ENCODE measurements around the gene NDUFS1.
A peak's percentile ranks its signal among the peaks of the same experiment; 100 is the strongest.
"Not testable (repeated sequence)": the region's sequence is repeated elsewhere in the genome, so short reads cannot be mapped to it uniquely, and the experiment has no call there.

Gene NDUFS1

DNA sequence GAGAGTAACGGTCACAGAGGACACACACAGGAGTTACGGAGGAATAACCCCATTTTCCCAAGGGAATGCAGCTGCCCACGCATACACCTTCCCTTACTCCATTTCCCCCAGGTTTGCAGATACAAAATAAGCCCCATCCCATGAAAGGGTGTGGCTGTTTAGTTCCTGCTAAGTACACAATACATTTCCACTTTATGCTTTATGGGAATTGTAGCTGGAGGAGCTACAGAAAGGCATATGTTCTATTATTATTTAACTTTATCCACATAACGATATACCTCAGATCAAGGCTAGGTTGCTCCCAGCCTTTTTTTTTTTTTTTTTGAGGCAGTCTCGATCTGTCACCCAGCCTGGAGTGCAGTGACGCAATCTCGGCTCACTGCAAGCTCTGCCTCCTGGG is 50.5 kb downstream of the NDUFS1 start:
- in situ Hi-C loops (cut with HindIII; ENCODE audit: low pct_unique_long_range_greater_than_20kb, low sequenced_read_pairs): no loop called here
- DNase-seq (ENCODE audit: low read depth in 1 of 2, low spot score in 1 of 2): no peak
- no peak for TF ChIP-seq JUND (IDR thresholded peaks at IDR 0.05; ENCODE audit: low read depth)

DNA sequence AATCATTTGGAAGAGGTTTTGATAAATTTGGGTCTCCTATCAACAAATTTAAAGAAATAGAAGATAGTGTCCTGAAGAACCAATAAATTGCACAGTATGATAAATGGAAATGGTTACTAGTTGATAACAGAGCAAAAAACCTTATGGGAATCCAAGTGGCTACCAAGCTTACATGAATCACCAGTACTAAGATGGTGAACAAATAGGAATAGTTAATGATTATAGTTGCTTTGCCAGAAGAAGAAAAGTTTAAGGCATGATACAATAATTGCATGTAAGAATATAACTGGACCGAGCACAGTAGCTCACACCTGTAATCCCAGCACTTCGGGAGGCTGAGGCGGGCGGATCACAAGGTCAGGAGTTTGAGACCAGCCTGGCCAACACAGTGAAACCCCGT is 53.7 kb downstream of the NDUFS1 start:
- in situ Hi-C loops (cut with HindIII; ENCODE audit: low pct_unique_long_range_greater_than_20kb, low sequenced_read_pairs): no loop called here

DNA sequence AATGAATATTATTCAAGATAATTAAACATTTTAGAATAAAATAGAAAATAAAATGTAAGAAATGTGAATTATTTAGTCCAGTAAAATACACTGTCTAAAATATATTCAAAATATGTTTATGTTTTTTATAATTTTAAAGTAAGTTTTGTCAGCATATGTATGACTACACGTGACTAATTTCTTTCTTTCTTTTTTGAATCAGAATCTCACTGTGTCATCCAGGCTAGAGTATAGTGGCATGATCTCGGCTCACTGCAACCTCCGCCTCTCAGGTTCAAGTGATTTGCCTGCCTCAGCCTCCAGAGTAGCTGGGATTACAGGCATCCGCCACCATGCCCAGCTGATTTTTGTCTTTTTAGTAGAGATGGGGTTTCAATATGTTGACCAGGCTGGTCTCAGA is 54.2 kb downstream of the NDUFS1 start:
- no peak for DNase-seq (ENCODE audit: low read depth in 1 of 2, low spot score in 1 of 2)
- in situ Hi-C loops (cut with HindIII; ENCODE audit: low pct_unique_long_range_greater_than_20kb, low sequenced_read_pairs): no loop called here
- no peak for TF ChIP-seq JUND (IDR thresholded peaks at IDR 0.05; ENCODE audit: low read depth)

More for the DNA sequence above, 53.7 kb downstream of the NDUFS1 start:
- no peak for TF ChIP-seq JUND (IDR thresholded peaks at IDR 0.05; ENCODE audit: low read depth)
- DNase-seq (ENCODE audit: low read depth in 1 of 2, low spot score in 1 of 2): no peak

DNA sequence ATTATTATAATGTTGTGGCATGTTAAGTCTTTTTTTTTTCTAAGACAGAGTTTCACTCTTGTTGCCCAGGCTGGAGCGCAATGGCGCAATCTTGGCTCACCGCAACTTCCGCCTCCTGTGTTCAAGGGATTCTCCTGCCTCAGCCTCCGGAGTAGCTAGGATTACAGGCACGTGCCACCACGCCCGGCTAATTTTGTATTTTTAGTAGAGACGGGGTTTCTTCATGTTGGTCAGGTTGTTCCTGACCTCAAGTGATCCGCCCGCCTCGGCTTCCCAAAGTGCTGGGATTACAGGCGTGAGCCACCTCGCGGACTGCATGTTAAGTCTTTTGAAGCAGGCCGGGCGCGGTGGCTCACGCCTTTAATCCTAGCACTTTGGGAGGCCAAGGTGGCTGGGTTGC is 60.4 kb downstream of the NDUFS1 start:
- in situ Hi-C loops (cut with HindIII; ENCODE audit: low pct_unique_long_range_greater_than_20kb, low sequenced_read_pairs); DNase-seq (ENCODE audit: low read depth in 1 of 2, low spot score in 1 of 2): not testable (repeated sequence)

DNA sequence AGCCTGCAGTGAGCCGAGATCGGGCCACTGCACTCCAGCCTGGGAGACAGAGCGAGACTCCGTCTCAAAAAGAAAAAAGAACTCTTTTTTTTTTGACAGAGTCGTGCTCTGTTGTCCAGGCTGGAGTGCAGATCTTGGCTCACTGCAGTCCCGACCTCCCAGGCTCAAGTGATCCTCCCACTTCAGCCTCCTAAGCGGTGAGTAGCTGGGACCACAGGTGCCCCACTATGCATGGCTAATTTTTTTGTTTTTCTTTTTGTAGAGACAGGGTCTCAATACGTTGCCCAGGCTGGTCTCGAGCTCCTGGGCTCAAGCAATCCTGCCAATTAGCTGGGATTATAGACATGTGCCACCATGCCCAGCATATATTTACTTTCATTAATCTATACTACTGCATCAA is 60.8 kb downstream of the NDUFS1 start:
- in situ Hi-C loops (cut with HindIII; ENCODE audit: low pct_unique_long_range_greater_than_20kb, low sequenced_read_pairs): no loop called here
- DNase-seq (ENCODE audit: low read depth in 1 of 2, low spot score in 1 of 2): no peak
- no peak for TF ChIP-seq JUND (IDR thresholded peaks at IDR 0.05; ENCODE audit: low read depth)

DNA sequence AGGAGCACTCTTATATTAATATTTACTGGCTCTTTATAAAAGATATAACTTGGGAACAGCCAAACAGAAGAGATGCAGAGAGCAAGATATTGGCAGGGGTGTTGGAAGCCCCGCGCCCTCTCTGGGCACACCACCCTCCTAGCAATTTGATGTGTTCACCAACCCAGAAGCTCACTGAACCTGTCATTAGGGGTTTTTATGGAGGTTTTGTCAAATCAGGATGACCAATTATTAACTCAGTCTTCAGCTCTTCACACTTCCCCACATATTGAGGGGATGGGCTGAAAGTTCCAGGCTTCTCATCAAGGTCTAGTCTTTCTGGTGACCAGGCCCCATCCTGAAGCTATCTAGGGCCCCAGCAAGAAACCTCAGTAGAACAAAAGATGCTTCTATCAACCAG is 62.4 kb downstream of the NDUFS1 start:
- in situ Hi-C loops (cut with HindIII; ENCODE audit: low pct_unique_long_range_greater_than_20kb, low sequenced_read_pairs): no loop called here
- no peak for TF ChIP-seq JUND (IDR thresholded peaks at IDR 0.05; ENCODE audit: low read depth)

DNA sequence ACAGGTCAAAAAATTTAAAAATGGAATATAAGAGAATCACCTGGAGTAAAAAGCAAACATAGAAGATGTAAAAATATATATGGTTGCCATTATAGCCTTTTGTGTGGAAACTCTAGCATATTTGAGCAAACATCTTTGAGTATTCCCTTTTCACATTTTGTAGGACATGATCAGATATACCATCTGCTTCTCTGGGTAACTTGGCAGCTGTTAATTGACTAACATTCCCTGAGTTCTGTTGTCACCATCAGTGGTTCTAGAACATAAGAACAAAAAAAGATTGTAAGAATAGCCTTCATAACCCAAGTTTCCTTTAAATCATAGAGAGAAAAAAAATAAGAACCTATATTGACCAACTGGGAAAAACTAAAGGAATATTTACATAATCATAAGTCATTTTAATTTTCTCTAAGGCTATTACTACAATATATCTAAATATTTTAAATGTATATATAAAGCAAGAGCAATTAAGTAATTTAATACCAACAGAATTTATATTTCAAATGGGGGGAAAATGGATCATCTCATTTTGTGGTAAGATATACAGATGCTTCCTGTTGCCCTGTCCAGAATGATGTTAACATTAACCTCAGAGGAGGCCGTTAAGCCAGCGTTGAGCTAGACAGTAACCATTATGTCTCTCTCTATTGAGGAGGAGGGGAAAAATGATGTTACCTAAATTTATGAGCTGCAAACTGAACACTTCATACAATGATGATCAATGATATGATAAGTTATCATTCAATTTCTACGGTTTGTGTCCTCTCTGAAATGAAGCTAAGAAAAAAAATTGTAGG is 63.5 kb downstream of the NDUFS1 start:
- in situ Hi-C loops (cut with HindIII; ENCODE audit: low pct_unique_long_range_greater_than_20kb, low sequenced_read_pairs): no loop called here
- TF ChIP-seq JUND (IDR thresholded peaks at IDR 0.05; ENCODE audit: low read depth): no peak
- DNase-seq (ENCODE audit: low read depth in 1 of 2, low spot score in 1 of 2): no peak

More for the DNA sequence above, 62.4 kb downstream of the NDUFS1 start:
- DNase-seq (ENCODE audit: low read depth in 1 of 2, low spot score in 1 of 2): no peak

DNA sequence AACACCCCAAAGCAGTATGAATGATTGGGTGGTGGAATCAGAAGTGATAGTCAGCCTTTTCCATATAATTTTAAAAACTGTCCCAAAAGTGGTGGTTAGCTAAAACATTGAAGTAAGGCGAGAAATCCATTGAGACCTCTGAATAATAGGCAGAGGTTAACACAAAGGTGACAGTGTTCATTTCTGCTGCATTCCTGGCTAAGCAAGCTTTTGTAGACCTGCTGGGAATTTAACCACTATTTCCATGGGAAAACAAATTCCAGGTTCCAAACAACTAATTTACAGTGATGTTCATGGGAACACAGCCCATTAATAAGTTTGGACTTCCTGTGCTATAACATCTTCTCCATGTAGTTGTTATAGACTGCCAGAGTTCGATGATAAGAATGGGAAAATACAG is 66.9 kb downstream of the NDUFS1 start:
- no peak for DNase-seq (ENCODE audit: low read depth in 1 of 2, low spot score in 1 of 2)
- in situ Hi-C loops (cut with HindIII; ENCODE audit: low pct_unique_long_range_greater_than_20kb, low sequenced_read_pairs): no loop called here
- no peak for TF ChIP-seq JUND (IDR thresholded peaks at IDR 0.05; ENCODE audit: low read depth)

DNA sequence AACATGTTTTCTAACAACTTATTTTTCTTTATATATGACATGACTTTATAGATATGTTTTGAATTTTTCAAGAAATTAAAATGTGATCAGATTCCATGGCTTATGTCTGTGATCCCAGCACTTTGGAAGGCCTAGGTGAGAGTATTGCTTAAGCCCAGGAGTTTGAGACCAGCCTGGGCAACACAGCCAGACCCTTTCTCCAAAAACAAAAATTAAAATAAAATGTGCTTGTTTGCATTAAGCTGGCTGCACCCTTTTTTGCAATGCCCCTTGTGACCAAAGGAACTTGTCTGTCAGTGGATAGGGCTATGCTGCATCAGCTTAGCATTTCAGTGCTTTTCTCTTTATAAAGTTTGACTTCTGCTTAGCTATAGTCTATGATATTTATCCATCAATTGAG is 71.0 kb downstream of the NDUFS1 start:
- DNase-seq (ENCODE audit: low read depth in 1 of 2, low spot score in 1 of 2): no peak
- in situ Hi-C loops (cut with HindIII; ENCODE audit: low pct_unique_long_range_greater_than_20kb, low sequenced_read_pairs): no loop called here
- TF ChIP-seq JUND (IDR thresholded peaks at IDR 0.05; ENCODE audit: low read depth): no peak

DNA sequence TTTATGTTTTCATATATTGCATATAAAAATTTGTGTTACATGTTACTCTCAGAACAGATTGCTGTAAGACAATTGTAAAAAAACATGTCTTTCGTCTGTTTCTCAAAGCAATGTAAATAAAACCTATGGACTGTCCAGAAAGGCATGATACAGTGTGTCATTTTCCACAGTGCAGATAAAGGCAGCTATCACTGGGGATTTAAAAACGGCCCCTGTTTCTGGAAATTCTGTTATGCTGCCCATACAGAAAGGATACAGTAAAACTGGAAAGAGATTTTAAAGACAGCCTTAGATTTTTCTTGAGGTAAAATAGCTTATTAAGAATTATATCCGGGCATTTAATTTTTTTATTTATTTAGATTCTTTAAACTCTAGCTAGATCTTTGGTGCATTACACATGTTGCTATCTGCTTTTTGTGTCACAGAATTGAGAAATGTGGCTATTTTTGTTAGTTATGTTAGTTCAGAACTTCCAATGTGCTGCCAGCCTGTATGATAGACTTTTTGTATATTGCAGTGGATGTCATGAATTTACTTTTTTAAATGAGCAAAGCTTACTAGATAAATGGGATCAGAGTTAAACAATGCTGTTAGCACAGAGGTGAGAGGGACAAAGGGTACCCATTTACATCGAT is 72.4 kb downstream of the NDUFS1 start:
- no peak for TF ChIP-seq JUND (IDR thresholded peaks at IDR 0.05; ENCODE audit: low read depth)
- in situ Hi-C loops (cut with HindIII; ENCODE audit: low pct_unique_long_range_greater_than_20kb, low sequenced_read_pairs): no loop called here
- no peak for DNase-seq (ENCODE audit: low read depth in 1 of 2, low spot score in 1 of 2)

DNA sequence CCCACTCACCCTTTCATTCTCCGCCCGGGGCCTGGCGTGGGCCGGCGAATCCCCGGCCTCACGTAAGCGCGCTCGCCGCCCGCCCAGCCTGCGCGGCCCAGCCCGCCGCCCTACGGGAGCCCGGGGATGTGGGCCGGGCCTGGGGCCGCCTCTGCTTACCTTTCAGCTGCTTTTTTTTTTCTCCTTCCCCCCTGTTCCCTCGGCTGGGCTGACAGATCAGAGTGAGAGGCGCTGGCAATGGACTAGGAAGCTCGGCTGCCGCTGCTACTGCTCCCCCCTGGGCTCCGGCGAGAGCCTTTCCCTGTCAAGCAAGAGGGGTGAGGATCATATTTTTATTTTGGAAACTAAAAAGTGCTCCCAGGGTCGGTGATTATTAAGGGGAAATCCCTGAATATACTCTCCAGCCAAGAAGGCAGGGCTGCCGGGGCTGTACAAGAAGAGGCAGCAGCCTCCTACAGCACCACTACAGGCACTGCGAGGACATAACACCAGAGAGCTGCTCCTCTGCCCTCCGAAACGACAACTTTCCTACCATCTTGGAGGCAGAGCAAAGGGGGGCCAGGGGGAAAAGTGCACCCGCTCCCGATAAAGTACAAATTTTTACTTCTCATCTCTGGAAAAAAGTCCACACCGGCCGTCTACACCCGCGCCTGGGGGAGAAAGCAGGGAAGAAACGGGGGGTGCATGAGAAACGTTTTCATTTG is 73.3 kb downstream of the NDUFS1 start, which contains the start of gene INO80D:
TSS of gene INO80D (minus strand) at position 433 of the 704 bp plus-strand sequence. CDS start 23,158 bp downstream, outside the sequence.
- in situ Hi-C loops (cut with HindIII; ENCODE audit: low pct_unique_long_range_greater_than_20kb, low sequenced_read_pairs): no loop called here
- TF ChIP-seq JUND (IDR thresholded peaks at IDR 0.05; ENCODE audit: low read depth): no peak

DNA sequence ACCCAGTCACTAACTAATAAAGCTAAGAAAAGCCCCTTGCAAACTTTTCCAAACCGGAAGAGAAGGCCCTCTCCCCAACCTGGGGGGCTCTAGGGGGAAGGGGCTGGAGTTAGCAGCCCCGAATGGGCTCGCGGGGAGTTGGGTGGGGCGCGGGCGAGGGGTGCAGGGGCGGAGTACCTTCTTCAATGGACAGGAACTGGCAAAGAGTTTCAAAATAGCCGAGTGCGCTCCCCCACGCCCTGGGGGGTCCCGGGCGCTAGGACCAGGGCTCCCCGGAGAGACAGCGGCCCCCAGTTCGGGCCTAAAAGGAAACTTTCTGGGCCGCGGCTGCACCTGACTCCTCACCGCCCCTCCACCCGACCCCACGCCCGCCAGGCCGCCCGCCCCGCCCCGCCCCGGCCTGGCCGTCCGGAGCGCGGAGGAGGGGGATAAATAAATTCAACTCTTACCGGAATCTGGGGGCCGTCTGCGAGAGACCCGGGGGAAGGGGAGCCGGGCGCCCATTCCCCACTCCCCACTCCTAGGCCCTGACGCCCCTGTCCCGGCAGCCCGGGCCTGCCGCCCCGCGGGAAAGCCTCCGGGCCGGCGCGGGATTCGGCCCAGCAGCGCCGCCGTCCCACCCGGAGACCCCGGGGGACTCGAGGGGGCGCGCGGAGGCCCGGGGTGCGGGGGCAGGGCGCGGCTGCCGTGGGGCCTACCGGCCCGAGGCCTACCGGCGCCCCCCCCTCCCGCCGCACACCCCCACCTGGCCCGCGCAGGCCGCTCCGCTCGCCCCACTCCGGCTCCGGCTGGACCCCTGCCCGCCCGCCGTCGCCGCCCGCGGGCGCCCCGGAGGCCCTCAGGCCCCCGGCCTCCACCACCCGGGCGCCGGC is 74.1 kb downstream of the NDUFS1 start:
- in situ Hi-C loops (cut with HindIII; ENCODE audit: low pct_unique_long_range_greater_than_20kb, low sequenced_read_pairs): no loop called here
- peak in 1 of 2 experiments; percentile 36 for DNase-seq (ENCODE audit: low read depth in 1 of 2, low spot score in 1 of 2)
- TF ChIP-seq JUND (IDR thresholded peaks at IDR 0.05; ENCODE audit: low read depth): no peak

More for the DNA sequence above, 73.3 kb downstream of the NDUFS1 start, which contains the start of gene INO80D:
- peak in 1 of 2 experiments; percentile 83 for DNase-seq (ENCODE audit: low read depth in 1 of 2, low spot score in 1 of 2)
